Stimulated activated CD8-positive, alpha-beta memory T cell treated with anti-CD3 and anti-CD28 coated beads, Interleukin-15, amount 100 ng/mL, for 1 hour (primary cell): ENCODE results near the gene UBE2E2.
"Not testable (repeated sequence)": the region's sequence is repeated elsewhere in the genome, so short reads cannot be mapped to it uniquely, and the experiment has no call there.

Experiments used
- DNase-seq: peaks from one replicate; pipeline ENCODE4 v3.0.0-alpha.2; 2020; ENCODE audit warnings: low read depth

UBE2E2 gene

GRCh38 chr3:23331141-23331935 lies 128.2 kb downstream of the UBE2E2 start:
- DNase-seq = no peak

- DNase-seq = no peak
Measured at GRCh38 chr3:23333633-23334032, 130.5 kb downstream of the UBE2E2 start.

- not testable (repeated sequence) for DNase-seq
Measured at GRCh38 chr3:23336853-23337252, 133.7 kb downstream of the UBE2E2 start.

GRCh38 chr3:23341147-23341838 lies 138.2 kb downstream of the UBE2E2 start:
- DNase-seq = no peak

- DNase-seq = no peak
Measured at GRCh38 chr3:23342343-23342742, 139.2 kb downstream of the UBE2E2 start.

- no peak for DNase-seq
Measured at GRCh38 chr3:23343509-23343908, 140.4 kb downstream of the UBE2E2 start.

- DNase-seq = no peak
Measured at GRCh38 chr3:23344886-23345285, 141.8 kb downstream of the UBE2E2 start.

GRCh38 chr3:23349444-23349843 lies 146.3 kb downstream of the UBE2E2 start:
- not testable (repeated sequence) for DNase-seq

- no peak for DNase-seq
Measured at GRCh38 chr3:23356169-23356568, 153.0 kb downstream of the UBE2E2 start.

GRCh38 chr3:23356923-23357322 lies 153.8 kb downstream of the UBE2E2 start:
- no peak for DNase-seq

- DNase-seq = no peak
Measured at GRCh38 chr3:23359116-23359515, 156.0 kb downstream of the UBE2E2 start.

GRCh38 chr3:23365066-23365465 lies 161.9 kb downstream of the UBE2E2 start:
- DNase-seq = no peak

- no peak for DNase-seq
Measured at GRCh38 chr3:23368731-23369130, 165.6 kb downstream of the UBE2E2 start.

- no peak for DNase-seq
Measured at GRCh38 chr3:23372285-23372684, 169.2 kb downstream of the UBE2E2 start.

GRCh38 chr3:23376516-23377248 lies 173.6 kb downstream of the UBE2E2 start:
- DNase-seq = no peak

GRCh38 chr3:23377928-23378672 lies 175.0 kb downstream of the UBE2E2 start:
- no peak for DNase-seq

GRCh38 chr3:23383875-23384274 lies 180.7 kb downstream of the UBE2E2 start:
- DNase-seq = no peak

- DNase-seq = no peak
Measured at GRCh38 chr3:23385327-23385726, 182.2 kb downstream of the UBE2E2 start.

- no peak for DNase-seq
Measured at GRCh38 chr3:23387286-23387918, 184.3 kb downstream of the UBE2E2 start.

GRCh38 chr3:23389089-23389488 lies 186.0 kb downstream of the UBE2E2 start:
- DNase-seq = no peak

GRCh38 chr3:23389686-23390085 lies 186.6 kb downstream of the UBE2E2 start:
- no peak for DNase-seq

- no peak for DNase-seq
Measured at GRCh38 chr3:23390446-23390845, 187.3 kb downstream of the UBE2E2 start.
